HT-29 (cell line): ENCODE measurements around the gene NALCN. TPM values are rescaled to one million over a fixed set of nuclear protein-coding genes. Genes with fewer than 3 reads are reported as not detected.
A peak's percentile ranks its signal among the peaks of the same experiment; 100 is the strongest.

Experiments
- DNase-seq: peaks from one replicate; pipeline ENCODE4 v3.0.0-alpha.2; 2015; ENCODE audit warnings: low spot score
- total RNA-seq: library from RNA; depleted of rRNA; stranded (reverse); fragments of >200 nt; shearing (Covaris generic); gene quantifications from 2 replicates; pipeline ENCODE4 v1.2.3, GENCODE V29; 2014

Gene NALCN
- total RNA-seq, 1 experiment from 2014 or later = not detected

GRCh38 chr13:101209206-101209893 lies 207.0 kb downstream of the NALCN start:
- DNase-seq = no peak

- no peak for DNase-seq
Observed at GRCh38 chr13:101205408-101205807, 210.9 kb downstream of the NALCN start.

- DNase-seq = no peak
Observed at GRCh38 chr13:101204270-101205020, 211.9 kb downstream of the NALCN start.

- peak; percentile 12 for DNase-seq
Observed at GRCh38 chr13:101202590-101202989, 213.7 kb downstream of the NALCN start.

GRCh38 chr13:101190976-101191375 lies 225.3 kb downstream of the NALCN start:
- no peak for DNase-seq

GRCh38 chr13:101190337-101190736 lies 226.0 kb downstream of the NALCN start:
- no peak for DNase-seq

- no peak for DNase-seq
Observed at GRCh38 chr13:101185606-101186005, 230.7 kb downstream of the NALCN start.

- DNase-seq = no peak
Observed at GRCh38 chr13:101181076-101181685, 235.1 kb downstream of the NALCN start.

- DNase-seq = no peak
Observed at GRCh38 chr13:101179021-101179420, 237.3 kb downstream of the NALCN start.

- DNase-seq = no peak
Observed at GRCh38 chr13:101178406-101178805, 237.9 kb downstream of the NALCN start.

GRCh38 chr13:101170306-101170705 lies 246.0 kb downstream of the NALCN start:
- DNase-seq = no peak

- DNase-seq = no peak
Observed at GRCh38 chr13:101157261-101157660, 259.0 kb downstream of the NALCN start.

GRCh38 chr13:101155920-101156319 lies 260.4 kb downstream of the NALCN start:
- DNase-seq = peak; percentile 27

GRCh38 chr13:101152184-101152583 lies 264.1 kb downstream of the NALCN start:
- DNase-seq = no peak

GRCh38 chr13:101150998-101151397 lies 265.3 kb downstream of the NALCN start:
- DNase-seq = no peak

- DNase-seq = no peak
Observed at GRCh38 chr13:101149735-101150384, 266.4 kb downstream of the NALCN start.

- no peak for DNase-seq
Observed at GRCh38 chr13:101146101-101146898, 270.0 kb downstream of the NALCN start.

GRCh38 chr13:101144808-101145419 lies 271.4 kb downstream of the NALCN start:
- peak; percentile 75 for DNase-seq

- no peak for DNase-seq
Observed at GRCh38 chr13:101140936-101141335, 275.4 kb downstream of the NALCN start.

- no peak for DNase-seq
Observed at GRCh38 chr13:101140087-101140770, 276.1 kb downstream of the NALCN start.
